NCI-H146 treated with DMSO at 0.1 percent for 48 hours (cell line): Measurements from ENCODE around the gene RBM43.
"Not testable (repeated sequence)": the region's sequence is repeated elsewhere in the genome, so short reads cannot be mapped to it uniquely, and the experiment has no call there.

Experiments used
- DNase-seq: peaks from one replicate; lab custom pipeline; 2025; ENCODE audit not compliant: unreplicated experiment; lab: John Stamatoyannopoulos, UW

RBM43 gene

DNA sequence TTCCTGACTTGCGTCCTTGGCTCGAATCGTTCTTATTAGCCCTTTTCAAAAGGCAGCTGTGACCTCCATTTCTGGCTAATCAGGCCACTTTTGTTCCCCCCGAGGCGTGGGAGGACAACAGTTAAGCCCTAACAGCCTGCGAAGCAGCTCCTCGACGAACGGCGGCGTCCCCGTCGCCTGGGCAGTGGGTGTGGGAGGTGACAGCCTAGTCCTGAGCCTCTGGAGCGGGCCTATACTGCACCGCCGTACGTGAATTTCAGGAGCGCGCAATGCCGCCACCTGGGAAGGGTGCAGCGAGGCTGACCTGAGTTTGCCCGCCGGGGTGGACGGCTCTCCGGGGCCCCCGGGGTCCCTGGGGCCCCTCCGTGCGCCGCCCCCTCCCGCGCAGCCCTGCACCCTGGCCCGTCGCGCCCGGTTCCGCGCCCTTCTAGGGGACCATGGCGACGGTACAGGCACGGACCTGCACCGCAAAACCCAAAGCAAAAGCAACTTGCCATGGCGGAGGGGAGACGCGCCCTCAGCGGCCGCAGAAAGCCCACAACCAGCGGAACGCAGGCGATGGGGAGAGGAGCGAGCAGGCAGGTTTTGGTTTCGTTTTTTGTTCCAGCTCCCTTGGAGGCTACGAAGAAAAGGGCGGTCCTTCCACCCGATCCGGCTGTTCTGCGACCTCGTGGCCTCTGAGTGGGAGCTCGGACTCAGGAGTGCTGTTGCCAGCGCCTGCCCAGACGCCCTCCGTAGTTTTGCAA lies at the start of gene RBM43:
Gene RBM43, minus strand, starts transcription at position 633 of the 746 bp plus-strand sequence. Its CDS starts 136 bp downstream, at position 497.
- DNase-seq, result peak; percentile 16

DNA sequence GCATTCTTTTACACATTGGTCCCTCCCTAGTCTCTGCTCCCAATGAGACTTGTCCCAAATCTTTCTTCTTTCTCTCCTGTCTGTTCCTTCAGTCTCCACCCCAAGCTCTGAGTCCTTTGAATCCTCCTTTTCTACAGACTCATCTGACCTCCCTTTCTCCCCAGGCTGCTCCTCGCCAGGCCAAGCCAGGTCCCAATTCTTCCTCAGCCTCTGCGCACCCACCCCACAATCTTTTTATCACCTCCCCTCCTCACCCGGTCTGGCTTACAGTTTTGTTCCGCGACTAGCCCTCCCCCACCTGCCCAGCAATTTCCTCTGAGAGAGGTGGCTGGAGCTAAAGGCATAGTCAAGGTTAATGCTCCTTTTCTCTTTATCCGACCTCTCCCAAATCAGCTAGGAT lies 48.6 kb upstream of the RBM43 start:
- DNase-seq, result not testable (repeated sequence)

GRCh38 chr2:151306621-151307020 lies 45.0 kb upstream of the RBM43 start:
- DNase-seq, result no peak

DNA sequence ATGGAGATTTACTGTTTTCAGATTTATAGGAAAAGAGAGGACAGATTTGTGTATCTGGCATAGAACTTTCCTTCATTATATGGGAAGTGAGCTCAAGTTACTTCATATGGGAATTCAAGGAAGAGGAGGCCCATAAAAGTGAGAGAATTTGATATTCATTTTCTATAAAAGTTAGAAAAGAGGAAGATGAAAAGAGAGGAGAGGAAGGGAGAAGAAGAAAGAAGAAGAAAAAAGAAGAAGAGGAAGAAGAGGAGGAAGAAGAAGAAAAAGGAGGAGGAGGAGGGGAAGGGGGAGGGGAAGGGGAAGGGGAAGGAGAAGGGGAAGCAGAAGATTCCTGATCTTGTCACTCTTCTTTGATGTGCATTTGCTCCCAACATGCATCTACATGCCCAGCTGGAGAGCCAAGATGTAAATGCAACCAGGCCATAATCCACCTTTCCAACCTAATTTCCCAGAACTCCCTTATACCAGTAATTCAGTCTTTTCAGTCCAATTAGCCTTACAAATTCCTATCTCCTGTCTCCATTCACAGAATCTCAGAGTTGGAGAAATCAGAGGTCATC lies 43.5 kb upstream of the RBM43 start:
- DNase-seq, result no peak

DNA sequence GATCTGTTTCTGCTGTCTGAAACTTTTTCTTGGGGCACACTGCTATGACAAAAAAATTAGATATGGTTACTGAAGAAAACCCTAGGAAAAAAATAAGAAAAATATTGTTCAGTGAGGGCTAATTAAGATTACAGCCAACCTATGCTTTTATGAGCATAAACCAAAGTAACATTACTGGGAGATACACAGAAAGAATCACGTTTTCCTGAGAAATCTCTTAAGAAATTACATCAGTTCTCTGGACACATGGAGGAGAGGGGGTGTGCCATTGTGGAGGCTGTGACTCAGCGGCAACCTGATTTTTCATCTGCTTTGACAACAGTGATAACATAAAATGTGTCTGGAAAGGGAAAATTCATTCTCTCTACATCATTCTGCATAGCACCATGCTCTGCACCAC lies 41.2 kb upstream of the RBM43 start:
- DNase-seq, result no peak

GRCh38 chr2:151302404-151302803 lies 40.7 kb upstream of the RBM43 start:
- no peak for DNase-seq

DNA sequence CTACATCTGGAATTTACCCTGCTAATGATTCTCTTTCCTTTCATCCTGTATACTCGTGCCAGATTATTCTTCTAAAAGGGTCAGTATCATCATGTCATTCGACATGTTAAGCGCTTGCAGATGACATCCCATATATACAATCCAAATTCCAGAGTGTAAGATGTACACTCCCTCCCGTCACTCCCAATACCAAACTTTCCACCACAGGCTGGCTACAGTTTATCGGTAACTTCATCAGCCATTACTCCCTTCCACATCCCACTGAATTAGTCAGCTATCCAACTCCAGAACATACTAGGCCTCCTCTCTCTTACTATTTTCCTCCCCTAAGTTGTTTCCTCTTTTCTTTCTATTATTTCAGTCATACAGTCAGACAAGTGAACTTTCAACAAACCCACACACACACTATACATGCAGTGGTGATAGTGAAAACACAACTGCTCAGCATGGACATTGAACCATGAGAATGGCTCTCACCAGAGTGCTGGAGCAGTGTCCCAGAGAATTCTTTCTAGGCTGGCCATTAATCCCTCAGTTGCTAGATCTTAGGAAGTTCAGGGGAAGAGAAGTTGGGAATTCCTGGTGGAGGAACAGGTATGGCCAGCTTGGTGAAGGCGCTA lies 38.4 kb upstream of the RBM43 start:
- DNase-seq, result no peak

DNA sequence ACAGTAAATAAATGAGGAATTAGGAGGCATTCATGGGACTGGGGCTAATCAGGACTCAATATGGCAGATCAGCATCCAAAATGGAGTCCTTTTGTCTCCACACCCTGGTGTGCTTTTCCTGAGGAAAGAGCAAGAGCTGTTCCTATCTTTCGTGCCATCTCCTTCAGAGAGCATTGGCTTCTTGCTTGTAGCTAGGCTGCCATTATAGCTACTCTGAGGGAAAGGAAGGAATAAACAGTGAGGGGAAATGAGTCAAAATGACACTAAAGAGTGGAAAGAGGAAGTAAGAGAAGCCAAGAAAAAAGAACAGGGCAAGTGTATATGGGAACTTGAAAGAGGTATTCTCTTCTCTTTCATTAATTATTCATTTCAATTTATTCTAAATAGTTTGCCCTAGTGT lies 36.2 kb upstream of the RBM43 start:
- no peak for DNase-seq

DNA sequence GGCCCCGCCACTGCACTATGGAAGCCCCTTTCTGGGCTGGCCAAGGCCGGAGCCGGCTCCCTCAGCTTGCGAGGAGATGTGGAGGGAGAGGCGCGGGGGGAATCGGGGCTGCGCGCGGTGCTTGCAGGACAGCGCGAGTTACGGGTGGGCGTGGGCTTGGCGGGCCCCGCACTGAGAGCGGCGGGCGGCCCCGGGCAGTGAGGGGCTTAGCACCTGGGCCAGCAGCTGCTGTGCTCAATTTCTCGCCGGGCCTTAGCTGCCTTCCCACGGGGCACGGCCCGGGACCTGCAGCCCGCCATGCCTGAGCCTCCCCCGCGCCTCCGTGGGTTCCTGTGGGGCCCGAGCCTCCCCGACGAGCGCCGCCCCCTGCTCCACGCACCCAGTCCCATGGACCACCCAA lies 34.3 kb upstream of the RBM43 start:
- not testable (repeated sequence) for DNase-seq

- DNase-seq, result no peak
These were observed 30.9 kb upstream of the RBM43 start for GRCh38 chr2:151292546-151292945.

GRCh38 chr2:151292141-151292540 lies 30.5 kb upstream of the RBM43 start:
- DNase-seq, result no peak

DNA sequence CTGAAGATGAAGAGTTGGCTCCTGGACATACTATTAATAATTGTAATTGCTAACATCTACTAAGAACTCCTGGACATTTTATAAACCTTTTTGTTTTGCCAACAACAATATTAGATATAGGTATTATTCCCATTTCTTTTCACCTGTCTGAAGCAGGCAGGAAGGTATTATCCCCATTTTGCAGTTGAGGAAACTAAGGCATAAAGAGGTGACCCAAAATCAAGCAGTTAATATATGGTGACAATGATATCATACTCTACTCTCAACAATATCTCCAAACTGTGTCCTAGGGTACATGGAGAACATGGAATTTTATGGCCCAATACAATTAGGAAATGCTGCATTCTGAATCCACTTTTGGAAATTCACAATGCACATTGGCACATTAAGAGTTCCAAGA lies 29.6 kb upstream of the RBM43 start:
- DNase-seq, result no peak

- no peak for DNase-seq
These were observed 28.6 kb upstream of the RBM43 start for GRCh38 chr2:151289972-151290866.

DNA sequence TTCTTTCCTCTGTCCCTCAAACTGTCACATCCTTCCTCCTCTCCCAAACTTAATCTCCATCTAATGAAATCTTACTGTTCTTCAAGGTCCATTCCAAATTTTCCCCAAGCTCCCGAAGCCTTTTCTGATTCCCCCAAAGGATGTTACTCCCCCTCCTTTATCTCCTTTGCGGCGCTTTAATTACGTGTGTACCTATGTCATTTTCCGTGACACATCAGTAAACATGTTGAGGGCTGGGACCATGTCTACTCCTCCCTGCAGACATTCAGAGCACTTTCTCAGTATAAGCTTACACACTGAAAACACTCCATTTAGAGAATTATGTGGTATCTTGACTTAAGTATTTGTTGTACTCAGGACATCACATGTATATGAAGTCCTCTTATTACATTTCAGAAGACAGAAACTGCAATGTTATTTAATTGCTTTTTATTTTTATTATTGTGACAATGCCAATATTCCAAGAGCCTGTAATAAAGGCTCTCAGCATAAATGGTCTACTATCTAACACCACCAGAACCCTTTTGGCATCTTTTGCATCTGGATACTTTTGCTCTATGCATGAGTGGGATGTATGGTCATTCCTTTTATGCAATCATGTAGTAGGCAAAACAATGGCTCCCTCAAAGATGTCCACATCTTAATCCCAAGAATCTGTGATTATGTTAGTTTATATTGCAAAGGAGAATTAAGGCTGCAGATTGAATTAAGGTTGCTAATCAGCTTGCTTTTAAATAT lies 26.0 kb upstream of the RBM43 start:
- DNase-seq, result no peak

GRCh38 chr2:151282401-151282800 lies 20.7 kb upstream of the RBM43 start:
- DNase-seq, result no peak

GRCh38 chr2:151280271-151280670 lies 18.6 kb upstream of the RBM43 start:
- DNase-seq, result no peak

DNA sequence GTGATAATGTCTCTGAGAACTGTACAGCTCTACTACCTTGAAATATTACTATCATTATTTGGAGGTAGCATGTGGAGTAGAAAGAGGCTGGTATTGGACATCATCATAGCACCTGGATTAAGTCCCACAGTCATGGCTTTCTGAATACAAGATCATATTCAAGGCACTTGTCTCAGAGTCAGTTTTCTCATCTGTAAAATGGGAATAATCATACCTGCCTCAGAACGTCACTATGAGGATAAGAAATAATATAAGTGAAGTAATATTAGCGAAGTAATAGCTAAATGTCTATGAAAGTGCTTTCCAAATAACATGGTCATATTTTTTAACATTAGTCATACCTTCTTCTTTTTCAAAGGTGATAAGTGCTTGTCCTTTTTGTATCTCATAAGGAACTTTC lies 16.8 kb upstream of the RBM43 start:
- no peak for DNase-seq

DNA sequence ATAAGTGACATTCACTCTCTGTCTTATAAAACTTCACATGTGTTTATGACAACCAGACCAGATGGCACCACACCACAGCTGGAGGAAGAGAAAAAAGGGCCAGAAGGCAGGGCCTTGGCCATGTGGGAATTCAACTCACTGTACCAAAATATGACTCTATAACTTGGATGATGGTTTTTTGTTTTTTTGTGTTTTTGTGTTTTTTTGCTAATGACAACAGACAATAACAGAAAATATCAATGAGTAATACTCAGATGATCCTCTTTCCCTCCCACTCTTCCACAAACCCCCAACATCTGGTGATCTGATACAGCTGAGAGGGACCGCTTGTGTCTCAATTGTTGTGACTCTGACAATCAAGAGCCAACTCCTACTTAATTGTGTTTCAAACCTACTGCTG lies 15.4 kb upstream of the RBM43 start:
- no peak for DNase-seq

- no peak for DNase-seq
These were observed 13.6 kb upstream of the RBM43 start for GRCh38 chr2:151275291-151275690.

- no peak for DNase-seq
These were observed 10.2 kb upstream of the RBM43 start for GRCh38 chr2:151271824-151272223.
